ENCODE measurements around the gene AGBL1.

DNA sequence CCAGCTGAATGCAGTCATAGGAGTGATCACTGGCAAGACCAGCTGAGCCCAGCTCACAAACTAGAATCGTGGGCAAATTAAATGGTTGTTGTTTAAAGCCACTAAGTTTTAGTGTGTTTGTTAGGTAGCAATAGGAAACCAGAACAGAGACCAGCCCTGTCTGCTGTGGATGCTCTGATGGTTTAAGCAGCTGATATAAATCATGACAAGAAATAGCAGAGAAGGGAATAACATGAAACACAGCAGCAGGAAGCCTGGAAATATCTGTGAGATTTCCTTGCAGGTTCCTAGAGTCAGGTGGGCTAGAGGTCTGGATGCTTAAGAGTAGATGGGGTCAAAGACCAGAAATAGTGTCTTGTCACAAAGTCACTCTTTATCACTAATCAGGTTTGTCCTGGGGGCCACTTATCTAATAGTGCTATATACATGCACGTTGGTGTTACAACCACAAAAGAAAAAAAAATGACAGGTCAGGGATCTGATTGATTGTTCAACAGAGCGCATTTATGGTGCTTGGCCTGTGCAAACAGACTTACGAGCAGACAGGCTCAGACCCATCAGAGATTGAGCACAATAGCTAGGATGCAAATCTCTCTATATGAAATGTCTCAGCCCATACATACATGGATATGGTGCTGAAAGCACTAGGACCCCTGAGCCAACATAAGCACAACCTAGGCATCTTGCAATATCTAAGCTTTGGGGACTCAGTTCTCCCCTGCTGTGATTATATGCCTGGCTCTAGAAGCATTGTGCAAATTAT, 967.7 kb downstream of the AGBL1 start:
- TF ChIP-seq HOXA7 (CRISPR knock-in tag; IDR thresholded peaks at IDR 0.05) (no peak), CTCF (IDR thresholded peaks at IDR 0.05) (no peak), JUN (IDR thresholded peaks at IDR 0.05) (no peak)

All from A549 (cell line).